Measurements from ENCODE around the gene COL7A1. TPM values are rescaled to one million over a fixed set of nuclear protein-coding genes. Genes with fewer than 3 reads are reported as not detected.

The COL7A1 gene
- 1.9 TPM for total RNA-seq

GRCh38 chr3:48595075-48595525, at the start of gene COL7A1:
Gene COL7A1 (minus strand): TSS chr3:48595329. CDS start chr3:48595159, 170 bp downstream.
- DNase-seq: no peak

GRCh38 chr3:48642605-48643004, 47.5 kb upstream of the COL7A1 start:
- DNase-seq: no peak

DNA sequence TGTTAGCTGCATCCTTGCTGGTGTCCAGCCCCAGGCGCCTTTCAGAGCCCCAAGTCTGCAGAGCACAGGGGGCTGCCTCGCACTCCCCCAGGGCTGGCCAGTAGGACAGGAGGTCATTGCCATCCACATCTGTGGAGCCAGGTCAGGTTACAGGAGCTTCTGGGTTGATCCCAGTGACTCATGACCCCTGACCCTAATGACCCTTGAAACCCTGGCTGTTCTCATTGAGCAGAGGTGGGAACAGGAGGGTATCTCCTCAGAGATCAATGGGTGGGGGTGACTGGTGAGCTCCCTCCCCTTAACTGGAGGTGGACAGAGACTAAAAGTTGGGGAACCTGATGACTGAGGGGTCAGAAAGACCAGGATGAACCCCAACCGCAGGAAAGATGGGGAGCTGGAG, 46.3 kb upstream of the COL7A1 start:
- no peak for DNase-seq

- no peak for DNase-seq
Measured at GRCh38 chr3:48639944-48640606, 44.9 kb upstream of the COL7A1 start.

GRCh38 chr3:48637305-48637704, 42.2 kb upstream of the COL7A1 start:
- no peak for DNase-seq

DNA sequence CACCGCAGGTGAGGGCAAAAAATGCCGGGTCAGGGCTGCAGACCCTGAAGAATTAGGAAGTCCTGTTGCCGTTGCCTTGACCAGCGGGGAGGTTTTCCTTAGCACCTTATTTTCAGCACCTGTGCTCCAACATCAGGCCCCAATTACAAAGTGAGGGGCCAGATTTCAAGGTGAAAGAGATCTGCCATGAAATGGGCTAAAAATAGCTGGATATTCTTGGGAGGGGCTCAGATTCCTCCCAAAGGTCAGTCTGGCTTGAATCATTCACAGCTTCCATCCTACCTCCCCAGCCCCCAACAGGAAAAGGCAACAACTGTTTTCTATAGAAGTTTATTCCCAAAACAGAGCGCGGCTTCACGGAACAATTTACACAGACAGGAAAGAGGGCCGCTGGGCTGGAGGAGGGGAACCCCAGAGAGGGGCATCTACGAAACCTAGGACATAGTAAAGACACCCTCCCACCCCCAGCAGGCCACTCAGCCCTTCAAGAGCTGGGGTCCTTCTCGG, 41.1 kb upstream of the COL7A1 start:
- no peak for DNase-seq

GRCh38 chr3:48635222-48636021, 40.3 kb upstream of the COL7A1 start, which contains the start of gene SLC26A6:
Gene SLC26A6 (minus strand): TSS chr3:48635461. CDS start chr3:48635393, 68 bp downstream.
- DNase-seq: peak; percentile 95

DNA sequence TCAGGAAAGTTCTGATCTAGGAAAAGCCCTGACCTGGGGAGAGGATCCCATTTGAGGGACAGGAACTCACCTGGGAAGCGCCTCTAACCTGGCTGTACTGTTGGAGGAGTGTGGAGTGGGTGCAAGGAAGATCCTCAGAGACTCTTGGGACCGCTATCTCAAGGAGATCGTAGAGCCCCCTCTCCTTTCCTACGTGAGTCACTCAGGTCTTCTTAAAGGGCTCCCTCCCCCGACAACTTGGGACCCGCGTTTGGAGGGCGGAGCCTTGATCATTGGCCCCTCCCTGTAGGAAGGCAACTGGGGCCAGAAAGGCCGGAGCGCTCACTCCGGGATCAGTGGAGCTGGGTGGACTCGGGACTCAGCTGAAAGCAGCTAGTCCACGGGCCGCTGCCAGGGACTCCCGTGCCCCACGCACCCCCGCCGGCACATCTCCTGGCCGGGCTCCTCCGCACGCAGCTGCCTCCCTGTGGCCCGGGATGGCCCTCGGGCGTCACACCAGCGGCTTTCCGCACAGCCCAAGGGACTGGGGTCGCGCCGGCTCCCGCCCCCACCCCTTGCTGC, 39.6 kb upstream of the COL7A1 start:
- DNase-seq: no peak

- DNase-seq: no peak
Measured at GRCh38 chr3:48633743-48634142, 38.6 kb upstream of the COL7A1 start.

DNA sequence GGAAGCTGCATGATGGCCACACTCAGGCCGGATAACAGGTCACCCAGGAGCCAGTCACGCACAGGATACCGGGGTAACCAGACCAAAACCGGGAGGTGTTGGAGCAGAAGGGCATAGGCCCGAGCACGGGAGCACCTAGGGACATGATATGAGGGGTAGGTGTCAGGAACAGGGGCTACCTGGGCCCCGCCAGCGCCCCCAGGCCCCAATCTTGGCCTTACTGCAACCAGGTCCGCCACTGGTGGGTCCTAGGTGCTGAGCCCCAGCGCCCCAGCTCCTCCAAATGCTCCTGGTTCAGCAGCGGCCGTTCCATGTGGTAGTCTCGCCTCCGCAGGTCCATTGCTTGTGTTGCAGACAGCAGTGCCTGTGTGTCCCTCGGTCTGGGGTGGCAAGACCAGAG, 38.1 kb upstream of the COL7A1 start:
- no peak for DNase-seq

DNA sequence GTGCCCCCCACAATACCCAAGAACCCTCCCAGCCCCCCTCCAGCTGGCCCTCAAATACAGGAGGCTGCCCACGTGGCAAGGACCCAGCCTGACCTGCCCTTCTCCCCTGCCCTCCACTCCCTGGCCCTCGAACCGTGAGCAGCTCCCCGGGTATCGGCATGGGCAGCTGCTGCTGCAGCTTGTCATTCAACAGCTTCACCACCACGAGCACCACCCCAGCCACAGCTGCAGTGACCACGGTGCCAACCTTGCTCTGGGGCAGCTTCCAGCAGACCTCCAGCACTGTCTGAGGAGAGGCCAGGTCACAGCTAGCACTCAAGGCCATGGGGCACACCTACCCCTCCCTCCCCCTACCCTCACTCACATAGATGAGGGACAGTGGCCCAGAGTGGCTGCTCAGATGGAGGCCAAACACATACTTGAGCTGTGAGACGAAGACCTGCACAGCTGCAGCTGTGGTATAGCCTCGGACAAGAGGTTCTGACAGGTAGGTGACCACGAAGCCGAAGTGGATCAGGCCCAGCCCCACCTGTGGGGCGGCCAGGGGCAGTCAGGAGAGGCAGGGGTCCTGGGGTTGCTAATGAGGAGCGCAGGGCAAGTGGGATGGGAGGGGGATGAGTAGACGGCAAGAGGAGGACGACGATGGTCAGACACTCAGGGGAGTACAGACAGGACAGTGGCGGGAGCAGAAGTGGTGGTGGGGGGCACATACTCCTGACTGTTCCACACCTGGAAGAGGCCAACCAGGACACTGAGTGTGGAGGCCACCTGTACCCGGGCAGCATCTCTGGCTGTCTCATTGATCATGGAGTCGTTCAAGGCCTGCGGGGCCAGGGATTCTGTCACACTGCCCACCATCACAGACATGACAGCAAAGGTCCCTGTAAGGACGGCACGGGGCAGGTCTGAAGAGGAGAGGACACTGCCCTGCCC, 36.7 kb upstream of the COL7A1 start:
- no peak for DNase-seq

DNA sequence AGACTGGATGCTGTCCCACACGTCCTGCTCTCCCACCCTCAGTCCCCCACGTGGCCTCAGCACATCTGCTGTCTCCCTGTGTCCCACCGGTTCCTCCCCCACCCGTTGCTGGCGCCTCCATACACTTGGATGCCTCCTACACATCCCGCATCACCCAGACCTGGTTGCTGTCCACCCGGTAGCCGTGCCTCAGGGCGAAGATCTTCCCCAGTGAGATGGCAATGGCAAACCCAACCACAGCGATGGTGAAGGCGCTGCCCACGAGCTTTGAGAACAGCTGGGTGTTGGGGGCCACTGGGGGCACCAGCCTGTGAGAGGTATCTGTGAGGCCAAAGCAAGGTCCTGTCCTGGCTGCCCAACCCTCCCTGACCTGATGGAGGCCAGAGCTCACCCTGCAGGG, 35.7 kb upstream of the COL7A1 start:
- no peak for DNase-seq

DNA sequence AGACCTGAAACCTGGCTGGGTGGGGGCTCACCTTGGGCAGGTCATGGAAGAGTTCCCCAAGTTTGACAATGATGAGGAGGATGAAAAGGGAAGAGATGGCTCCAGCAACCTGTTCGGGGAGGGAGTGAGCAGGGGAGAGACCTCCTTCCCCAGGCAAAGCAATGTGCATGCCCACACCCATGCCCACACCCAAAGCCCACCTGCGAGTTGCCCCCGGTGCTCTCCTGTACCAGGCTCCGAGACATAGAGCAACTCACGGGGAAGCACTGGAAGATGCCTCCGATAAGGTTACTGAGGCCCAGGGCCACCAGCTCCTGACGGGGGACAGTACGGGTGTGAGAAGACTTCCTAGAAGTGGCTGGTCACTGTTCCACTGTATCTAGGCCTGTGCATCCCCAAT, 35.3 kb upstream of the COL7A1 start:
- DNase-seq: no peak

GRCh38 chr3:48629894-48630293, 34.8 kb upstream of the COL7A1 start:
- DNase-seq: no peak

GRCh38 chr3:48628277-48629017, 33.3 kb upstream of the COL7A1 start:
- DNase-seq: no peak

DNA sequence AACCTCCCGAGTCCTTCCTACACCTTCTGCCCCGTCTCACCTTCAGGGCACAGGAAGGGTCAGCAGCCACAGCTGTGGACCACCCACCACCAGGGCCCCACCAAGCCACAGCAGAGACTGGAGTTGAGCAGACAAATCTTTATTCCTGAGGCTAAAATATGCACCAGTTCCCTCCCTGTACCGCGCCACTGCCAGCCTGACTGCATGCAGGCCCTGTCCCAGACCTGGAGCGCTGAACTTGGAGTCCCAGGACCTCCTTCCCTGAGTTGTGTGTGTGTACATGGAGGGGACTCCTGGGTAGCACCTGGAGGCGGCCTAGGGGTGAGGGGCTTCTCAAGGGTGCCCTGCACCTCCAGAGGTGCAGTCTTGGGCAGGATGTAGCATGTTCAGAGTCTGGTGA, 30.5 kb upstream of the COL7A1 start:
- DNase-seq: no peak

DNA sequence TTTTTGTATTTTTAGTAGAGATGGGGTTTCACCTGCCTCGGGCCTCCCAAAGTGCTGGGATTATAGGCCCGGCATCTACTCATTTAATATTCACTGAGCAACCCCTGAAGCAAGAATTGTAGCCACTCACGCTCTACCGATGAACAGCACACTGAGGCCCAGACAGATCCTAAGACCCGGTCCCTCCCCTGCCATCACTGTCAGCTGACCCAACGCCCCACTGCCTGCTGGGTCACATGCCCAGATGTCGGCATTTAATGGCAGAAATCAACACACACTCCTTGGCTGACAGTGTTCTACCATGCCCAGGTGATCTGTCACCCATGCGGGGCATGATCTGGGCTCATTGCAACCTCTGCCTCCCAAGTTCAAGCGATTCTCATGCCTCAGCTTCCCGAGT, 29.6 kb upstream of the COL7A1 start:
- DNase-seq: no peak

GRCh38 chr3:48623851-48624547, 28.9 kb upstream of the COL7A1 start:
- DNase-seq: no peak

DNA sequence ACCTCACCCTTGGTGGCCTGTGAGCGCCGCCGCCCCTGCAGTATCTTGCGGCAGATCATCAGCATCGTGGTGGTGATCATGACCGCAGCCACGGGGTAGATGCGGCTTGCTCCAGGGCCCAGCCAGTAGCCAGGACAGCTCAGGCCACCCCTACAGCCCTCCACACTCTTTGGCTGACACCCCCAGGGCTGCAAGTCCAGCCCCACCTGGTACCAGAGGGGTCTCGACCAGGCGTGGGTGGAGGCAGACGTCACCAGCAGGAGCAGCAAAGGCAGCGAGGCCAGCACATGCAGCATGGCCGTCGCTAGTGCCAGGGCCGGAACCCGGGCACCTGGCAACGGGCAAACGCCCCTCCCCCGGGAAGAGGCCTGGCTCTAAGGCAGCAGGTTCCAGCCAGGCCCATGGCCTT, 26.3 kb upstream of the COL7A1 start, which contains the start of gene TMEM89:
TMEM89 (minus strand) TSS at position 309 of the 409 bp plus-strand sequence; CDS start at position 296, 13 bp downstream.
- no peak for DNase-seq
